Endothelial cell of coronary artery (primary cell): ENCODE measurements around the gene ABCC3. TPM values are rescaled to one million over a fixed set of nuclear protein-coding genes. Genes with fewer than 3 reads are reported as not detected.

Experiments
- total RNA-seq: library from RNA; depleted of rRNA; stranded (reverse); fragments of >200 nt; gene quantifications from 2 replicates; pipeline ENCODE4 v1.2.3, GENCODE V29; 2014

The ABCC3 gene, protein sequence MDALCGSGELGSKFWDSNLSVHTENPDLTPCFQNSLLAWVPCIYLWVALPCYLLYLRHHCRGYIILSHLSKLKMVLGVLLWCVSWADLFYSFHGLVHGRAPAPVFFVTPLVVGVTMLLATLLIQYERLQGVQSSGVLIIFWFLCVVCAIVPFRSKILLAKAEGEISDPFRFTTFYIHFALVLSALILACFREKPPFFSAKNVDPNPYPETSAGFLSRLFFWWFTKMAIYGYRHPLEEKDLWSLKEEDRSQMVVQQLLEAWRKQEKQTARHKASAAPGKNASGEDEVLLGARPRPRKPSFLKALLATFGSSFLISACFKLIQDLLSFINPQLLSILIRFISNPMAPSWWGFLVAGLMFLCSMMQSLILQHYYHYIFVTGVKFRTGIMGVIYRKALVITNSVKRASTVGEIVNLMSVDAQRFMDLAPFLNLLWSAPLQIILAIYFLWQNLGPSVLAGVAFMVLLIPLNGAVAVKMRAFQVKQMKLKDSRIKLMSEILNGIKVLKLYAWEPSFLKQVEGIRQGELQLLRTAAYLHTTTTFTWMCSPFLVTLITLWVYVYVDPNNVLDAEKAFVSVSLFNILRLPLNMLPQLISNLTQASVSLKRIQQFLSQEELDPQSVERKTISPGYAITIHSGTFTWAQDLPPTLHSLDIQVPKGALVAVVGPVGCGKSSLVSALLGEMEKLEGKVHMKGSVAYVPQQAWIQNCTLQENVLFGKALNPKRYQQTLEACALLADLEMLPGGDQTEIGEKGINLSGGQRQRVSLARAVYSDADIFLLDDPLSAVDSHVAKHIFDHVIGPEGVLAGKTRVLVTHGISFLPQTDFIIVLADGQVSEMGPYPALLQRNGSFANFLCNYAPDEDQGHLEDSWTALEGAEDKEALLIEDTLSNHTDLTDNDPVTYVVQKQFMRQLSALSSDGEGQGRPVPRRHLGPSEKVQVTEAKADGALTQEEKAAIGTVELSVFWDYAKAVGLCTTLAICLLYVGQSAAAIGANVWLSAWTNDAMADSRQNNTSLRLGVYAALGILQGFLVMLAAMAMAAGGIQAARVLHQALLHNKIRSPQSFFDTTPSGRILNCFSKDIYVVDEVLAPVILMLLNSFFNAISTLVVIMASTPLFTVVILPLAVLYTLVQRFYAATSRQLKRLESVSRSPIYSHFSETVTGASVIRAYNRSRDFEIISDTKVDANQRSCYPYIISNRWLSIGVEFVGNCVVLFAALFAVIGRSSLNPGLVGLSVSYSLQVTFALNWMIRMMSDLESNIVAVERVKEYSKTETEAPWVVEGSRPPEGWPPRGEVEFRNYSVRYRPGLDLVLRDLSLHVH (N-terminal part only)
- 4.6 and 15.8 TPM in 2 replicates for total RNA-seq

DNA sequence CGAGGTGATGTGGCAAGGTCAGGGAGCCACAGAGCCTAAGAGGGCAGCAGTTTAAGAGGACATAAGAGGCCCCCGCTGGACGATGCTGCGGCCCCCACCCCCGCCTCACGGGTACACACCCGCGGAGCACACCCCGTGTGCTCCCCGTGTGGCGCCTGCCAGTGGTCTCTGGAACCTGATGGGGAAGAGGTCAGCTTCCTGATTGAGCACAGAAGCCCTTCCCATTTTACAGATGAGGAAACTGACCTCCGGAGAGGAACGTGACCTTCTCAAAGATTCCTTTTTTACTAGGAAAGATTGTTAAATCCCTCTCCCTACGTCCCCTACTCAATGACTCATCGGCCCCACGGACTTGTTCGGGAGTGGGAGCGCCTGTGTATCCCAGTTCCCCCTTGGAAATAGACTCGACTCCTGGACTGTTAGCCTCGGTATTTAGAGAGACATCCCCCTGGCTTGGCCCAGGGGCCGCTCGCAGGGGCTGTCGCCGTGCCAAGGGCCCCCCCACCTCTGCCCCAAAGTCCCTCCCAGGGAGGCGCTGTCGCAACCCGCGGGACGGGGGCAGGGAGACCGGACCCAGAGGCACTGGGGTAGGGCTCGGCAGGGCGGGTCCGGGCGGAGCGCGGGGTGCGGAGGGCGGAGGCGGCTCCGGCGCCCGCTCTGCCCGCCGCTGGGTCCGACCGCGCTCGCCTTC, at the start of gene ABCC3:
Gene ABCC3, plus strand, starts transcription at position 658 of the 691 bp plus-strand sequence. CDS start 56 bp downstream, outside the sequence.

DNA sequence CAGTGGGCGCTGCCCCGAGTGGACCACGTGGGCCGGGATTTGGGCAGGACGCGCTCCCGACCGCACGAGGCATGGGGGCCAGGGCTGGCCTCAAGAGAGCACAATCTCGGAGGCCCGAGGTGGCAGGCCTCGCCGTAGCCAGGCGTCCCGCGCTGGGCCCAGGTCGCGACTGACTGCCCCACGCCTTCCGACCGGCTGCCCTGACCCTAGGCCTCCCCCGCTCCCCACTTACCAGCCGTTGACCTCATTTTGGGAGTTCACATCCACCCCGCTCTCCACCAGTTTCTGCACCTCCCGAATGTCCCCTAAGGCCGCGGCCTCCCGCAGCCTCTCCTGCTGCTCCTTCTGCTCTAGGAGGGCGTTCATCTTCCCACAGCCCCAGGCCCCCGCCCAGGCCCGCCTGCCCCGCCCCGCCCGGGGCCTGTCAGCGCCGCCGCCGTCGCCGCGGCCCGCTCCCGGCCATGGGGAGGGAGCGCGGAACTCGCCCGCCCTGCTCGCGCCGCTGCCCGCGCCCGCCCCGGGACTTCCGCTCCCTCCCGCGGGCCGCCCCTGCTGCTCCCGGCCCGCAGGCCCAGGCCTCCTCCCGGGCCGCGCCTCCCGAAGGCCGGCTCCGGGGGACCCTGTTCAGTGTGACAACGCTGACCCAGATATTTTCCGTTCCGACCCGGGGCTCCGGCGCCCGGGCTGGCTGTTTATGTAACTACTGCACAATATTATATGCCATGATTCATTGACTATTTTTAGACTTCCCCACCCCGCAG, 72.8 kb downstream of the ABCC3 start, which contains the start of gene ANKRD40:
Gene ANKRD40, minus strand, starts transcription at position 626 of the 761 bp plus-strand sequence. Its CDS starts 260 bp downstream, at position 366.

DNA sequence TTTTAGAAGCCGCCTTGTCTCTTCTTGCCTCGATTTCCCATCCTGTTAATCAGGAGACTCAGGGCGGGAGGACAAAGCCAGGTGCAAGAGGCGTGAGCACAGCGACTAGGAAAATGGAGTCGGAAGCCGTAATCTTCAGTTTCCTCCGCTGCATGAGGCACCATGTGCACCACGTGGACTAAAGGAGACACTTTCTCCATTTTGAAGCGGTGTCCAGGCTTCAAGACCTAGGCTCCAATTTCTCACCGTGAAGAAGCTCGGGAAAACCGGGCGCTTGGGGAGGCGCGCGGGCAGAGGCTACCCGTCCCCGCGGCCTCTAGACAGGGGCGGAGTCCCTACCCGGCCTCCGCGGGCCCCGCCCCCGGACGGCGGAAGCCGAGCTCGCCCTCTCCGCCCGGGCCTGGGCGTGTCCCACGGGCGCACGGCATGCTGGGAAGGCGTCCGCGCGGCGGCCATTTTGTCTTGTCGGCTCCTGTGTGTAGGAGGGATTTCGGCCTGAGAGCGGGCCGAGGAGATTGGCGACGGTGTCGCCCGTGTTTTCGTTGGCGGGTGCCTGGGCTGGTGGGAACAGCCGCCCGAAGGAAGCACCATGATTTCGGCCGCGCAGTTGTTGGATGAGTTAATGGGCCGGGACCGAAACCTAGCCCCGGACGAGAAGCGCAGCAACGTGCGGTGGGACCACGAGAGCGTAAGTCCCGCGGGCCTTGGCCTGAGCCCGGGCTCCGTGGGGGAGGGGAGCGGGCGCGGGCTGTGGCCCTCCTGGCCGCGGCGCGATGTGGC, 84.7 kb downstream of the ABCC3 start, which contains the start of gene LUC7L3:
Gene LUC7L3, plus strand, starts transcription at position 460 of the 780 bp plus-strand sequence. Its CDS starts 130 bp downstream, at position 590.

Other genes starting within 250 kb of the ABCC3 start
- gene LRRC59, start 237.4 kb upstream of the ABCC3 start, total RNA-seq, result 162 and 203 TPM in 2 replicates
- gene ACSF2, start 208.7 kb upstream of the ABCC3 start, total RNA-seq, result 13.8 and 17.3 TPM in 2 replicates
- not detected in 2 replicates for gene CHAD, start 166.0 kb upstream of the ABCC3 start, total RNA-seq
- gene RSAD1, start 156.0 kb upstream of the ABCC3 start, total RNA-seq, result 17.4 and 18.9 TPM in 2 replicates
- 0.18 and 1.1 TPM in 2 replicates for gene MYCBPAP, start 126.4 kb upstream of the ABCC3 start, total RNA-seq
- gene EPN3, start 102.1 kb upstream of the ABCC3 start, total RNA-seq, result under 0.01 and 0.09 TPM in 2 replicates
- 37.8 and 41.0 TPM in 2 replicates for gene SPATA20, start 87.7 kb upstream of the ABCC3 start, total RNA-seq
- not detected in 2 replicates for gene CACNA1G, start 74.2 kb upstream of the ABCC3 start, total RNA-seq
- gene ANKRD40, start 73.0 kb downstream of the ABCC3 start, total RNA-seq, result 26.6 and 28.0 TPM in 2 replicates
- 24.0 and 33.5 TPM in 2 replicates for gene LUC7L3, start 84.7 kb downstream of the ABCC3 start, total RNA-seq
- not detected in 2 replicates for gene ANKRD40CL, start 132.6 kb downstream of the ABCC3 start, total RNA-seq
- not detected in 2 replicates for gene WFIKKN2, start 200.7 kb downstream of the ABCC3 start, total RNA-seq
- gene TOB1, start 231.5 kb downstream of the ABCC3 start, total RNA-seq, result 3.6 and 6.2 TPM in 2 replicates